Measurements from ENCODE around the gene SMIM27. TPM values are rescaled to one million over a fixed set of nuclear protein-coding genes. Genes with fewer than 3 reads are reported as not detected.
A peak's percentile ranks its signal among the peaks of the same experiment; 100 is the strongest.

SMIM27 gene
- total and polyA plus RNA-seq, 2 of the 13 experiments (the other 11 are each of a cell fraction or from before 2014, with no cell fraction given), result 17.9 to 19.0 TPM

- no peak for TF ChIP-seq NFAT5 (CRISPR knock-in tag; IDR thresholded peaks at IDR 0.05)
- TF ChIP-seq RAD21 (CRISPR knock-in tag; IDR thresholded peaks at IDR 0.05), result peak; percentile 67
- TF ChIP-seq, protein P1, sequence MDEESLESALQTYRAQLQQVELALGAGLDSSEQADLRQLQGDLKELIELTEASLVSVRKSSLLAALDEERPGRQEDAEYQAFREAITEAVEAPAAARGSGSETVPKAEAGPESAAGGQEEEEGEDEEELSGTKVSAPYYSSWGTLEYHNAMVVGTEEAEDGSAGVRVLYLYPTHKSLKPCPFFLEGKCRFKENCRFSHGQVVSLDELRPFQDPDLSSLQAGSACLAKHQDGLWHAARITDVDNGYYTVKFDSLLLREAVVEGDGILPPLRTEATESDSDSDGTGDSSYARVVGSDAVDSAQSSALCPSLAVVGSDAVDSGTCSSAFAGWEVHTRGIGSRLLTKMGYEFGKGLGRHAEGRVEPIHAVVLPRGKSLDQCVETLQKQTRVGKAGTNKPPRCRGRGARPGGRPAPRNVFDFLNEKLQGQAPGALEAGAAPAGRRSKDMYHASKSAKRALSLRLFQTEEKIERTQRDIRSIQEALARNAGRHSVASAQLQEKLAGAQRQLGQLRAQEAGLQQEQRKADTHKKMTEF (CRISPR knock-in tag; IDR thresholded peaks at IDR 0.05), result peak; percentile 72
- TF ChIP-seq SMAD3 (CRISPR knock-in tag; IDR thresholded peaks at IDR 0.05), result peak; percentile 69; the same call in 1 of the 2 replicates
- TF ChIP-seq POLR2A (IDR thresholded peaks at IDR 0.05; ENCODE audit: insufficient read depth in 1 of 2, low read depth in 2 of 2, low read length in 2 of 2), result peak; percentile 56 to 63
- TF ChIP-seq SMARCC2 (IDR thresholded peaks at IDR 0.05), result no peak
- TF ChIP-seq ZNF460 (CRISPR knock-in tag; IDR thresholded peaks at IDR 0.05; ENCODE audit: borderline replicate concordance), result peak; percentile 28; the same call in 1 of the 2 replicates
- TF ChIP-seq HOXA3 (CRISPR knock-in tag; IDR thresholded peaks at IDR 0.05), result peak; percentile 91
- TF ChIP-seq GPN1 (CRISPR knock-in tag; IDR thresholded peaks at IDR 0.05; ENCODE audit: borderline replicate concordance), result no peak
- 0 out of 2 replicates have a peak, but pooled peaks have one; percentile 50 for TF ChIP-seq HMGXB3 (CRISPR knock-in tag; IDR thresholded peaks at IDR 0.05; ENCODE audit: borderline replicate concordance)
- TF ChIP-seq ZNF567 (CRISPR knock-in tag; IDR thresholded peaks at IDR 0.05; ENCODE audit: borderline replicate concordance), result no peak
- TF ChIP-seq MYC (CRISPR knock-in tag; IDR thresholded peaks at IDR 0.05; ENCODE audit: borderline replicate concordance), result peak; percentile 49; the same call in 1 of the 2 replicates
- TF ChIP-seq AKAP8 (CRISPR knock-in tag; IDR thresholded peaks at IDR 0.05), result peak; percentile 75; the same call in 1 of the 2 replicates
- no peak for TF ChIP-seq PPARG (CRISPR knock-in tag; conservative IDR thresholded peaks at IDR 0.05)
- no peak for TF ChIP-seq JUN (CRISPR knock-in tag; IDR thresholded peaks at IDR 0.05)
- peak; percentile 8; the same call in 1 of the 2 replicates for TF ChIP-seq ZNF652 (CRISPR knock-in tag; IDR thresholded peaks at IDR 0.05; ENCODE audit: borderline replicate concordance, low read depth)
- no peak for TF ChIP-seq ZNF839 (CRISPR knock-in tag; IDR thresholded peaks at IDR 0.05; ENCODE audit: borderline replicate concordance)
- peak; percentile 61; the same call in 1 of the 2 replicates for TF ChIP-seq PHF21A (CRISPR knock-in tag; IDR thresholded peaks at IDR 0.05)
- peak; percentile 60; the same call in 1 of the 2 replicates for TF ChIP-seq FOXC1 (CRISPR knock-in tag; IDR thresholded peaks at IDR 0.05; ENCODE audit: borderline replicate concordance)
- peak; percentile 79 for TF ChIP-seq YEATS2 (CRISPR knock-in tag; IDR thresholded peaks at IDR 0.05; ENCODE audit: borderline replicate concordance)
These were observed 1.4 kb upstream of the SMIM27 start (continued) for GRCh38 chr9:32550562-32551275.

Measured in HepG2 (cell line).